Esophagus squamous epithelium (tissue), 5 donors: ENCODE data around the gene PGAP3. TPM values are rescaled to one million over a fixed set of nuclear protein-coding genes. Genes with fewer than 3 reads are reported as not detected.

Source experiments
- DNase-seq: peaks from one replicate; lab custom pipeline; 2025; lab: John Stamatoyannopoulos, UW
- H3K27ac ChIP-seq, 4 donors: fragments of 200-600 bp; sonication (generic); one replicate each; pipeline ENCODE4 v1.5.1; 2016 to 2019; ENCODE audit warnings: mild to moderate bottlenecking in 1 of 4
- H3K27me3 ChIP-seq, 4 donors: fragments of 200-600 bp; sonication (generic); 1 replicate in 3 of 4; 2 replicates in 1 of 4; pipeline versions ENCODE4 v1.5.1 to v1.6.0; 2017 to 2021; ENCODE audit warnings: antibody characterized with exemption in 1 of 4
- H3K36me3 ChIP-seq, 3 donors: fragments of 200-600 bp; sonication (generic); one replicate each; pipeline ENCODE4 v1.5.1; 2016 to 2019
- H3K4me1 ChIP-seq, 3 donors: fragments of 200-600 bp; sonication (generic); one replicate each; pipeline ENCODE4 v1.5.1; 2017 to 2019
- H3K4me3 ChIP-seq, 4 donors: fragments of 200-600 bp; sonication (generic); 1 replicate in 3 of 4; 2 replicates in 1 of 4; pipeline ENCODE4 v1.5.1; 2016 to 2019; ENCODE audit warnings: mild to moderate bottlenecking in 2 of 4, moderate library complexity in 1 of 4
- H3K9me3 ChIP-seq, 3 donors: fragments of 200-600 bp; sonication (generic); one replicate each; pipeline ENCODE4 v1.5.1; 2016 to 2019
- CTCF ChIP-seq, 6 experiments: fragments of 450-650 bp in 4 of 6; fragments of 200-600 bp in 2 of 6; sonication (generic) in 2 of 6; IDR thresholded peaks; one replicate each; pipeline ENCODE4 v1.5.1; 2016 to 2019; ENCODE audit warnings: antibody characterized with exemption in 6 of 6, mild to moderate bottlenecking in 4 of 6, moderate library complexity in 4 of 6
- POLR2A ChIP-seq, 4 donors: fragments of 450-650 bp; IDR thresholded peaks; one replicate each; pipeline ENCODE4 v1.6.1; 2017; ENCODE audit warnings: antibody characterized with exemption in 4 of 4, mild to moderate bottlenecking in 4 of 4, moderate library complexity in 3 of 4
- WGBS, 2 donors: methylation state at CpG; one replicate each; pipeline ENCODE4 v1.1.5; 2018; 5-methylcytosine and 5-hydroxymethylcytosine counted together
- intact Hi-C: fragments of 100-400 bp; cut with DNase I; formaldehyde crosslinking; loops from one replicate; pipeline ENCODE4 v1.15.0; 2022
- total RNA-seq, 4 donors: library from RNA; depleted of rRNA; stranded (reverse); fragments of >200 nt; gene quantifications; one replicate each; pipeline ENCODE4 v1.1.0, GENCODE V29; 2016
- donor health status: DM: yes; HTN: yes; CAD: no.

The PGAP3 gene
- total RNA-seq, 4 donors from 2014 or later: 10.7 to 34.2 (median 19.2) TPM

- no peaks in the 10 kb centered on the region for H3K27me3 ChIP-seq
- no peak overlapping the region for H3K4me3 ChIP-seq
- intact Hi-C loops: no loop called here
- H3K9me3 ChIP-seq: no peaks in the 10 kb centered on the region
- WGBS, 2 donors: 67 to 70% methylated on average over 6 of the region's 8 CpGs
- no peak for DNase-seq
- peak overlapping the region in 3 of 4 donors; percentile 7 to 62 (median 38) for H3K27ac ChIP-seq
- peaks cover 0 to 38% (median 9%) of the 10 kb centered on the region in 3 donors for H3K4me1 ChIP-seq
- H3K36me3 ChIP-seq: peaks cover 0 to 58% (median 0%) of the 10 kb centered on the region in 3 donors
- TF ChIP-seq POLR2A (IDR thresholded peaks at IDR 0.05) (no peak), CTCF (IDR thresholded peaks at IDR 0.05) (no peak)
These were observed 35.8 kb downstream of the PGAP3 start for GRCh38 chr17:39651923-39652586.

- no peaks in the 10 kb centered on the region for H3K9me3 ChIP-seq
- no peak for DNase-seq
- no peak overlapping the region for H3K27ac ChIP-seq
- H3K36me3 ChIP-seq: peaks cover 0 to 47% (median 0%) of the 10 kb centered on the region in 3 donors
- H3K4me3 ChIP-seq: no peak overlapping the region
- WGBS, 2 donors: 67 to 81% methylated on average over 9 to 11 of the region's 11 CpGs
- peaks cover 0 to 45% (median 9%) of the 10 kb centered on the region in 3 donors for H3K4me1 ChIP-seq
- intact Hi-C loops: no loop called here
- H3K27me3 ChIP-seq: no peaks in the 10 kb centered on the region
- TF ChIP-seq CTCF (IDR thresholded peaks at IDR 0.05): no peak
- TF ChIP-seq POLR2A (IDR thresholded peaks at IDR 0.05): no peak
These were observed 37.7 kb downstream of the PGAP3 start for GRCh38 chr17:39650121-39650579.

- Histone ChIP-seq H3K36me3 (peaks cover 0 to 37% (median 0%) of the 10 kb centered on the region in 3 donors), H3K27me3 (no peaks in the 10 kb centered on the region), H3K9me3 (no peaks in the 10 kb centered on the region), H3K4me3 (no peak overlapping the region), H3K27ac (no peak overlapping the region), H3K4me1 (peaks cover 3 to 52% (median 10%) of the 10 kb centered on the region in 3 donors)
- intact Hi-C loops: no loop called here
- DNase-seq: no peak
- no peak for TF ChIP-seq POLR2A (IDR thresholded peaks at IDR 0.05)
- WGBS, 2 donors: 79 to 90% methylated on average over 8 to 15 of the region's 15 CpGs
These were observed 39.1 kb downstream of the PGAP3 start for GRCh38 chr17:39648616-39649366.

GRCh38 chr17:39647256-39647655, 40.6 kb downstream of the PGAP3 start:
- no peak for DNase-seq
- 80 to 88% methylated on average over 4 of the region's 5 CpGs for WGBS, 2 donors
- peaks cover 0 to 31% (median 0%) of the 10 kb centered on the region in 3 donors for H3K36me3 ChIP-seq
- H3K27me3 ChIP-seq: no peaks in the 10 kb centered on the region
- intact Hi-C loops: no loop called here
- H3K27ac ChIP-seq: no peak overlapping the region
- TF ChIP-seq POLR2A (IDR thresholded peaks at IDR 0.05) (no peak), CTCF (IDR thresholded peaks at IDR 0.05) (no peak)
- no peak overlapping the region for H3K4me3 ChIP-seq
- no peaks in the 10 kb centered on the region for H3K9me3 ChIP-seq
- H3K4me1 ChIP-seq: peaks cover 12 to 52% (median 13%) of the 10 kb centered on the region in 3 donors

GRCh38 chr17:39643271-39643670, 44.6 kb downstream of the PGAP3 start:
- DNase-seq: no peak
- WGBS, 2 donors: 54 to 63% methylated on average over 2 to 4 of the region's 4 CpGs

More at GRCh38 chr17:39643271-39643670, 44.6 kb downstream of the PGAP3 start:
- Histone ChIP-seq H3K36me3 (peaks cover 0 to 28% (median 0%) of the 10 kb centered on the region in 3 donors), H3K27me3 (no peaks in the 10 kb centered on the region), H3K9me3 (no peaks in the 10 kb centered on the region), H3K27ac (no peak overlapping the region), H3K4me3 (no peak overlapping the region), H3K4me1 (peaks cover 30 to 76% (median 42%) of the 10 kb centered on the region in 3 donors)
- TF ChIP-seq CTCF (IDR thresholded peaks at IDR 0.05) (no peak), POLR2A (IDR thresholded peaks at IDR 0.05) (no peak)
- intact Hi-C loops: no loop called here
